ENCODE results near the gene CLEC10A. TPM values are rescaled to one million over a fixed set of nuclear protein-coding genes. Genes with fewer than 3 reads are reported as not detected.

Gene CLEC10A
- not detected in 2 replicates for total RNA-seq

GRCh38 chr17:7079581-7080455 is at the start of gene CLEC10A:
CLEC10A (minus strand) TSS chr17:7080251; CDS start chr17:7078812, 1,439 bp downstream.

GRCh38 chr17:7114241-7114874 is 34.3 kb upstream of the CLEC10A start, which contains the start of gene ASGR2:
ASGR2 (minus strand) TSS chr17:7114822; CDS start chr17:7114240, 582 bp downstream.

GRCh38 chr17:7043497-7044198 is 36.4 kb downstream of the CLEC10A start, which contains the start of gene SLC16A11:
SLC16A11 (minus strand) TSS chr17:7044092; CDS start chr17:7043513, 579 bp downstream.

GRCh38 chr17:7035591-7036368 is 44.3 kb downstream of the CLEC10A start, which contains the start of gene SLC16A13:
SLC16A13 (plus strand) TSS chr17:7036015; CDS start chr17:7036383, 368 bp downstream.

Other genes with a start within 250 kb of the CLEC10A start
- gene TEKT1, start 248.5 kb downstream of the CLEC10A start, total RNA-seq, result not detected in 2 replicates
- not detected in 2 replicates for gene ALOX12, start 84.2 kb downstream of the CLEC10A start, total RNA-seq
- 19.7 and 20.6 TPM in 2 replicates for gene RNASEK, start 67.6 kb downstream of the CLEC10A start, total RNA-seq
- 0.19 and 0.56 TPM in 2 replicates for gene BCL6B, start 57.2 kb downstream of the CLEC10A start, total RNA-seq
- 0.28 and 1.2 TPM in 2 replicates for gene SLC16A13, start 44.2 kb downstream of the CLEC10A start, total RNA-seq
- gene SLC16A11, start 36.2 kb downstream of the CLEC10A start, total RNA-seq, result 0.85 TPM in 1 of 2 replicates, not detected in the other
- gene ASGR2, start 34.6 kb upstream of the CLEC10A start, total RNA-seq, result not detected in 2 replicates
- 0.56 and 0.58 TPM in 2 replicates for gene ASGR1, start 99.1 kb upstream of the CLEC10A start, total RNA-seq
- gene DLG4, start 139.6 kb upstream of the CLEC10A start, total RNA-seq, result 12.7 and 16.3 TPM in 2 replicates
- gene ACADVL, start 139.7 kb upstream of the CLEC10A start, total RNA-seq, result 261 and 425 TPM in 2 replicates
- 49.8 and 59.5 TPM in 2 replicates for gene DVL2, start 154.3 kb upstream of the CLEC10A start, total RNA-seq
- gene PHF23, start 159.2 kb upstream of the CLEC10A start, total RNA-seq, result 40.0 and 40.8 TPM in 2 replicates
- gene GABARAP, start 162.2 kb upstream of the CLEC10A start, total RNA-seq, result 118 and 275 TPM in 2 replicates
- 14.4 and 19.9 TPM in 2 replicates for gene CTDNEP1, start 171.5 kb upstream of the CLEC10A start, total RNA-seq
- 22.0 and 57.3 TPM in 2 replicates for gene ELP5, start 172.0 kb upstream of the CLEC10A start, total RNA-seq
- gene CLDN7, start 182.2 kb upstream of the CLEC10A start, total RNA-seq, result 0.19 and 1.7 TPM in 2 replicates
- under 0.01 and 0.28 TPM in 2 replicates for gene SLC2A4, start 201.5 kb upstream of the CLEC10A start, total RNA-seq
- 0.56 TPM in 1 of 2 replicates, not detected in the other for gene YBX2, start 214.4 kb upstream of the CLEC10A start, total RNA-seq
- 474 and 1,218 TPM in 2 replicates for gene EIF5A, start 227.4 kb upstream of the CLEC10A start, total RNA-seq
- gene GPS2, start 235.1 kb upstream of the CLEC10A start, total RNA-seq, result 26.8 and 41.8 TPM in 2 replicates
- 12.7 and 23.8 TPM in 2 replicates for gene NEURL4, start 249.1 kb upstream of the CLEC10A start, total RNA-seq

All from regular cardiac myocyte (primary cell).